IPS-18c (cell line): ENCODE results near the gene STAC3.

Experiments
- H3K4me3 ChIP-seq: 2 replicates; pipeline ENCODE4 v1.7.0; 2013; ENCODE audit warnings: low read depth, mild to moderate bottlenecking, low read length, moderate library complexity; ENCODE audit not compliant: insufficient read depth
- H3K9me3 ChIP-seq: one replicate; pipeline ENCODE4 v1.6.1; 2013; ENCODE audit warnings: mild to moderate bottlenecking, low read length, moderate library complexity; ENCODE audit not compliant: control insufficient read depth, insufficient read depth

STAC3 gene

GRCh38 chr12:57208631-57209282 is 42.2 kb downstream of the STAC3 start:
- Histone ChIP-seq H3K4me3 (no peak overlapping the region), H3K9me3 (no peaks in the 10 kb centered on the region)

- Histone ChIP-seq H3K9me3 (no peaks in the 10 kb centered on the region), H3K4me3 (no peak overlapping the region)
These were observed 43.0 kb downstream of the STAC3 start for GRCh38 chr12:57207731-57208630.

- H3K9me3 ChIP-seq, result no peaks in the 10 kb centered on the region
These were observed 45.1 kb downstream of the STAC3 start for GRCh38 chr12:57205931-57206330.

GRCh38 chr12:57205186-57205585 is 45.8 kb downstream of the STAC3 start:
- no peak overlapping the region for H3K4me3 ChIP-seq
- H3K9me3 ChIP-seq, result no peaks in the 10 kb centered on the region

More at GRCh38 chr12:57205931-57206330, 45.1 kb downstream of the STAC3 start:
- no peak overlapping the region for H3K4me3 ChIP-seq

GRCh38 chr12:57204454-57204853 is 46.5 kb downstream of the STAC3 start:
- Histone ChIP-seq H3K4me3 (no peak overlapping the region), H3K9me3 (no peaks in the 10 kb centered on the region)

GRCh38 chr12:57203791-57204190 is 47.2 kb downstream of the STAC3 start:
- Histone ChIP-seq H3K9me3 (no peaks in the 10 kb centered on the region), H3K4me3 (no peak overlapping the region)

GRCh38 chr12:57203201-57203600 is 47.8 kb downstream of the STAC3 start:
- Histone ChIP-seq H3K4me3 (no peak overlapping the region), H3K9me3 (no peaks in the 10 kb centered on the region)

- Histone ChIP-seq H3K9me3 (no peaks in the 10 kb centered on the region), H3K4me3 (no peak overlapping the region)
These were observed 48.7 kb downstream of the STAC3 start for GRCh38 chr12:57202321-57202720.

GRCh38 chr12:57201631-57202030 is 49.4 kb downstream of the STAC3 start:
- Histone ChIP-seq H3K4me3 (no peak overlapping the region), H3K9me3 (no peaks in the 10 kb centered on the region)

- no peak overlapping the region for H3K4me3 ChIP-seq
These were observed 49.8 kb downstream of the STAC3 start for GRCh38 chr12:57201219-57201618.

GRCh38 chr12:57200497-57200896 is 50.5 kb downstream of the STAC3 start:
- Histone ChIP-seq H3K9me3 (no peaks in the 10 kb centered on the region), H3K4me3 (no peak overlapping the region)

More at GRCh38 chr12:57201219-57201618, 49.8 kb downstream of the STAC3 start:
- H3K9me3 ChIP-seq, result no peaks in the 10 kb centered on the region

- no peaks in the 10 kb centered on the region for H3K9me3 ChIP-seq
- no peak overlapping the region for H3K4me3 ChIP-seq
These were observed 51.8 kb downstream of the STAC3 start for GRCh38 chr12:57199191-57199590.

GRCh38 chr12:57198329-57198728 is 52.7 kb downstream of the STAC3 start:
- Histone ChIP-seq H3K4me3 (no peak overlapping the region), H3K9me3 (no peaks in the 10 kb centered on the region)

- Histone ChIP-seq H3K4me3 (no peak overlapping the region), H3K9me3 (no peaks in the 10 kb centered on the region)
These were observed 54.0 kb downstream of the STAC3 start for GRCh38 chr12:57196956-57197355.

- Histone ChIP-seq H3K9me3 (no peaks in the 10 kb centered on the region), H3K4me3 (no peak overlapping the region)
These were observed 54.5 kb downstream of the STAC3 start for GRCh38 chr12:57196439-57196838.

- H3K4me3 ChIP-seq, result no peak overlapping the region
- H3K9me3 ChIP-seq, result no peaks in the 10 kb centered on the region
These were observed 55.2 kb downstream of the STAC3 start for GRCh38 chr12:57195611-57196371.

GRCh38 chr12:57195186-57195585 is 55.8 kb downstream of the STAC3 start:
- Histone ChIP-seq H3K4me3 (no peak overlapping the region), H3K9me3 (no peaks in the 10 kb centered on the region)

- no peaks in the 10 kb centered on the region for H3K9me3 ChIP-seq
- no peak overlapping the region for H3K4me3 ChIP-seq
These were observed 56.7 kb downstream of the STAC3 start for GRCh38 chr12:57194253-57194652.
